HepG2 (cell line): ENCODE results near the gene SLC39A3. TPM values are rescaled to one million over a fixed set of nuclear protein-coding genes. Genes with fewer than 3 reads are reported as not detected.

ENCODE experiments used
- AGO2 ChIP-seq: fragments of 200-400 bp; formaldehyde crosslinking; optimal IDR thresholded peaks from 2 replicates; pipeline ENCODE3; 2017; ENCODE audit warnings: mild to moderate bottlenecking, low read depth, low read length, moderate library complexity
- CSRNP2 ChIP-seq: sonication (generic); formaldehyde crosslinking; conservative IDR thresholded peaks from 2 replicates; pipeline ENCODE4 v1.8.0; 2022; ENCODE audit warnings: low read depth, missing genetic modification reagents
- HDAC1 ChIP-seq: sonication (generic); formaldehyde crosslinking; IDR thresholded peaks from 2 replicates; pipeline ENCODE4 v1.5.1; 2020; ENCODE audit warnings: mild to moderate bottlenecking, missing genetic modification reagents
- HMGA1 ChIP-seq: sonication (generic); formaldehyde crosslinking; conservative IDR thresholded peaks from 2 replicates; pipeline ENCODE4 v1.4.0; 2020; ENCODE audit warnings: missing genetic modification reagents
- KDM6A ChIP-seq: IDR thresholded peaks from 2 replicates; pipeline ENCODE4 v1.6.1; 2016; ENCODE audit warnings: low read depth
- LBX2 ChIP-seq: sonication (generic); formaldehyde crosslinking; IDR thresholded peaks from 2 replicates; pipeline ENCODE4 v1.5.0; 2020; ENCODE audit warnings: missing genetic modification reagents, mild to moderate bottlenecking, borderline replicate concordance
- MXI1 ChIP-seq: IDR thresholded peaks from 3 replicates; pipeline ENCODE4 v1.6.1; 2012; ENCODE audit warnings: low read depth, low read length, inconsistent platforms, borderline replicate concordance
- NCOA2 ChIP-seq: sonication (generic); formaldehyde crosslinking; IDR thresholded peaks from 2 replicates; pipeline ENCODE4 v1.8.0; 2022; ENCODE audit warnings: inconsistent platforms
- NKX3-1 ChIP-seq: sonication (generic); formaldehyde crosslinking; IDR thresholded peaks from 2 replicates; pipeline ENCODE4 v1.5.0; 2020; ENCODE audit warnings: missing genetic modification reagents
- PCBP1 ChIP-seq: fragments of 200-400 bp; formaldehyde crosslinking; IDR thresholded peaks from 2 replicates; pipeline ENCODE4 v1.6.1; 2017; ENCODE audit warnings: mild to moderate bottlenecking, low read depth, low read length, borderline replicate concordance
- PRDM10 ChIP-seq: sonication (generic); formaldehyde crosslinking; IDR thresholded peaks from 2 replicates; pipeline ENCODE4 v1.4.0; 2020; ENCODE audit warnings: low read depth, missing genetic modification reagents
- PRMT3 ChIP-seq: sonication (generic); formaldehyde crosslinking; IDR thresholded peaks from 2 replicates; pipeline ENCODE4 v1.8.1; 2022; ENCODE audit warnings: low read depth, mild to moderate bottlenecking, moderate library complexity, missing genetic modification reagents, borderline replicate concordance
- RFX5 ChIP-seq: IDR thresholded peaks from 2 replicates; pipeline ENCODE4 v1.6.1; 2011; ENCODE audit warnings: low read depth, low read length, improper control_type of control experiment
- SNAPC5 ChIP-seq: sonication (generic); formaldehyde crosslinking; IDR thresholded peaks from 2 replicates; pipeline ENCODE4 v1.8.1; 2023; ENCODE audit warnings: mild to moderate bottlenecking, missing genetic modification reagents, borderline replicate concordance
- SRY ChIP-seq: sonication (generic); formaldehyde crosslinking; IDR thresholded peaks from 2 replicates; pipeline ENCODE4 v1.8.0; 2022; ENCODE audit warnings: mild to moderate bottlenecking, missing genetic modification reagents
- TCF7 ChIP-seq: sonication (generic); IDR thresholded peaks from 2 replicates; pipeline ENCODE4 v1.6.1; 2016; ENCODE audit warnings: antibody characterized with exemption, low read depth
- ZNF136 ChIP-seq: sonication (generic); formaldehyde crosslinking; IDR thresholded peaks from 2 replicates; pipeline ENCODE4 v1.8.1; 2022; ENCODE audit warnings: low read depth, mild to moderate bottlenecking, moderate library complexity, missing genetic modification reagents
- ZNF691 ChIP-seq: sonication (generic); formaldehyde crosslinking; IDR thresholded peaks from 2 replicates; pipeline ENCODE4 v1.4.0; 2020; ENCODE audit warnings: missing genetic modification reagents, low read depth, mild to moderate bottlenecking, borderline replicate concordance
- polyA plus RNA-seq, 8 experiments: library from polyadenylated mRNA; depleted of rRNA in 3 of 8; stranded (reverse) in 7 of 8; unstranded in 1 of 8; fragments of >200 nt; fragmentation: Illumina TruSeq in 4 of 8; extraction: Trizol in 4 of 8; gene quantifications; 2 replicates each; pipeline versions ENCODE4 v1.2.1 to v1.2.3, GENCODE V29; 2011 to 2016; ENCODE audit warnings: low read depth in 4 of 8, missing spikeins in 1 of 8, mixed read lengths in 1 of 8; ENCODE audit not compliant: insufficient read depth in 1 of 8
- total RNA-seq, 5 experiments: library from RNA; depleted of rRNA; stranded (reverse); fragments of >200 nt; fragmentation: Illumina TruSeq; extraction: Trizol; gene quantifications; 2 replicates each; pipeline ENCODE4 v1.2.3, GENCODE V29; 2016; ENCODE audit warnings: low read depth in 1 of 5
- TF ChIP-seq, protein P1 (sequence below): sonication (generic); formaldehyde crosslinking; IDR thresholded peaks from 2 replicates; pipeline ENCODE4 v1.8.0; 2022; ENCODE audit warnings: mild to moderate bottlenecking, missing genetic modification reagents, borderline replicate concordance
- TF ChIP-seq, protein P2 (sequence below): sonication (generic); formaldehyde crosslinking; IDR thresholded peaks from 2 replicates; pipeline ENCODE4 v1.4.0; 2020; ENCODE audit warnings: missing genetic modification reagents

Gene SLC39A3
- total and polyA plus RNA-seq, 2 of the 13 experiments (the other 11 are each of a cell fraction or from before 2014, with no cell fraction given) = 33.6 to 41.6 TPM

- TF ChIP-seq HDAC1 (peak; percentile 98), MXI1 (peak; percentile 92; the same call in 1 of the 3 replicates), HMGA1 (CRISPR knock-in tag) (no peak), RFX5 (no peak; the same call in 1 of the 2 replicates), TCF7 (no peak), SNAPC5 (CRISPR knock-in tag) (peak; percentile 98), NKX3-1 (CRISPR knock-in tag) (peak; percentile 98), CSRNP2 (CRISPR knock-in tag) (0 out of 2 replicates have a peak, but pooled peaks have one; percentile 64), PRDM10 (CRISPR knock-in tag) (peak; percentile 90), AGO2 (no peak), ZNF136 (CRISPR knock-in tag) (no peak), SRY (CRISPR knock-in tag) (peak; percentile 97), KDM6A (CRISPR knock-in tag) (no peak), PCBP1 (peak; percentile 79; the same call in 1 of the 2 replicates), NCOA2 (CRISPR knock-in tag) (peak; percentile 84), ZNF691 (CRISPR knock-in tag) (peak; percentile 89; the same call in 1 of the 2 replicates), PRMT3 (CRISPR knock-in tag) (peak; percentile 85; the same call in 1 of the 2 replicates), LBX2 (CRISPR knock-in tag) (peak; percentile 90; the same call in 1 of the 2 replicates)
- TF ChIP-seq, protein P1, sequence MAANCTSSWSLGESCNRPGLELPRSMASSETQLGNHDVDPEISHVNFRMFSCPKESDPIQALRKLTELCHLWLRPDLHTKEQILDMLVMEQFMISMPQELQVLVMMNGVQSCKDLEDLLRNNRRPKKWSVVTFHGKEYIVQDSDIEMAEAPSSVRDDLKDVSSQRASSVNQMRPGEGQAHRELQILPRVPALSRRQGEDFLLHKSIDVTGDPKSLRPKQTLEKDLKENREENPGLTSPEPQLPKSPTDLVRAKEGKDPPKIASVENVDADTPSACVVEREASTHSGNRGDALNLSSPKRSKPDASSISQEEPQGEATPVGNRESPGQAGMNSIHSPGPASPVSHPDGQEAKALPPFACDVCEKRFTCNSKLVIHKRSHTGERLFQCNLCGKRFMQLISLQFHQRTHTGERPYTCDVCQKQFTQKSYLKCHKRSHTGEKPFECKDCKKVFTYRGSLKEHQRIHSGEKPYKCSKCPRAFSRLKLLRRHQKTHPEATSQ (CRISPR knock-in tag) = peak; percentile 97
- TF ChIP-seq, protein P2, sequence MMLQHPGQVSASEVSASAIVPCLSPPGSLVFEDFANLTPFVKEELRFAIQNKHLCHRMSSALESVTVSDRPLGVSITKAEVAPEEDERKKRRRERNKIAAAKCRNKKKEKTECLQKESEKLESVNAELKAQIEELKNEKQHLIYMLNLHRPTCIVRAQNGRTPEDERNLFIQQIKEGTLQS (CRISPR knock-in tag) = peak; percentile 91
Observed at GRCh38 chr19:2739602-2740313, at the start of gene SLC39A3 (continued).
